Neural crest cell (in vitro differentiated cells): ENCODE measurements around the gene KIAA1328. TPM values are rescaled to one million over a fixed set of nuclear protein-coding genes. Genes with fewer than 3 reads are reported as not detected.
A peak's percentile ranks its signal among the peaks of the same experiment; 100 is the strongest.

Experiments used
- DNase-seq: peaks from one replicate; pipeline ENCODE4 v3.0.0; 2021; ENCODE audit warnings: low read depth, mixed read lengths, low spot score
- H3K27ac Mint-ChIP-seq: one replicate; pipeline ENCODE4 v1.8.0; 2021; ENCODE audit warnings: mild to moderate bottlenecking, mixed read lengths; ENCODE audit not compliant: unreplicated experiment
- H3K27me3 Mint-ChIP-seq: 2 replicates; pipeline ENCODE4 v1.8.0; 2021; ENCODE audit warnings: low read depth, mild to moderate bottlenecking, mixed read lengths
- H3K36me3 Mint-ChIP-seq: 2 replicates; pipeline ENCODE4 v1.8.0; 2021; ENCODE audit warnings: low read depth, mild to moderate bottlenecking, mixed read lengths
- H3K4me1 Mint-ChIP-seq: 2 replicates; pipeline ENCODE4 v1.8.0; 2021; ENCODE audit warnings: mixed read lengths
- H3K4me3 Mint-ChIP-seq: one replicate; pipeline ENCODE4 v1.8.0; 2021; ENCODE audit warnings: mild to moderate bottlenecking, mixed read lengths
- H3K9me3 Mint-ChIP-seq: 2 replicates; pipeline ENCODE4 v1.8.0; 2021; ENCODE audit warnings: mixed read lengths
- total RNA-seq: library from RNA; stranded (reverse); gene quantifications from 2 replicates; pipeline ENCODE4 v1.2.1, GENCODE V29; 2021
- TF ChIP-seq, protein P1 (sequence below): fragments of 200-600 bp; sonication (generic); conservative IDR thresholded peaks from 2 replicates; pipeline ENCODE4 v1.5.0; 2021; ENCODE audit warnings: antibody characterized with exemption, mild to moderate bottlenecking

The KIAA1328 gene
- total RNA-seq, 1 donor from 2014 or later: 12.3 TPM

DNA sequence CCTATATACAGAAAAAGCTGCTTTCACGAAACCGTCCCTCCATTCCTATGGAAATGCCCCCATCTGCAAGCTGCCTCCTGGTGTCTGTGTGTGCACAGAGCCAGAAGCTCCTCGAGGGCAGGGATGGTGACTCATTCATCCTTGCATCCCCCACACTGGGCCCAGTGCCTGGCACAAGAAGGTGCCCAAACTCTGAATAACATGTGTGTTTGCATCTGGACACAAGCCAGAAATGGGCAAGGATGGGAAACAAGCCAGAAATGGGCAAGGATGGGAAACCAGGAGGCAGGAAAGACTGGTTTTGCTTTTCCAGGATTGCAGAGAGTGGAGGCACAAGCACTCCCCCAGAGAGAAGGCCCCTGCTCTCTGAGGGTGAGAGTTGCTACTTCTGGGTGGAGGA, 422.8 kb downstream of the KIAA1328 start:
- peaks cover 5% of the 10 kb centered on the region for H3K4me1 Mint-ChIP-seq
- DNase-seq: no peak
- peaks cover 45% of the 10 kb centered on the region for H3K27me3 Mint-ChIP-seq
- TF ChIP-seq, protein P1, sequence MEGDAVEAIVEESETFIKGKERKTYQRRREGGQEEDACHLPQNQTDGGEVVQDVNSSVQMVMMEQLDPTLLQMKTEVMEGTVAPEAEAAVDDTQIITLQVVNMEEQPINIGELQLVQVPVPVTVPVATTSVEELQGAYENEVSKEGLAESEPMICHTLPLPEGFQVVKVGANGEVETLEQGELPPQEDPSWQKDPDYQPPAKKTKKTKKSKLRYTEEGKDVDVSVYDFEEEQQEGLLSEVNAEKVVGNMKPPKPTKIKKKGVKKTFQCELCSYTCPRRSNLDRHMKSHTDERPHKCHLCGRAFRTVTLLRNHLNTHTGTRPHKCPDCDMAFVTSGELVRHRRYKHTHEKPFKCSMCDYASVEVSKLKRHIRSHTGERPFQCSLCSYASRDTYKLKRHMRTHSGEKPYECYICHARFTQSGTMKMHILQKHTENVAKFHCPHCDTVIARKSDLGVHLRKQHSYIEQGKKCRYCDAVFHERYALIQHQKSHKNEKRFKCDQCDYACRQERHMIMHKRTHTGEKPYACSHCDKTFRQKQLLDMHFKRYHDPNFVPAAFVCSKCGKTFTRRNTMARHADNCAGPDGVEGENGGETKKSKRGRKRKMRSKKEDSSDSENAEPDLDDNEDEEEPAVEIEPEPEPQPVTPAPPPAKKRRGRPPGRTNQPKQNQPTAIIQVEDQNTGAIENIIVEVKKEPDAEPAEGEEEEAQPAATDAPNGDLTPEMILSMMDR: no peak
- no peak overlapping the region for H3K27ac Mint-ChIP-seq
- H3K9me3 Mint-ChIP-seq: no peaks in the 10 kb centered on the region
- no peaks in the 10 kb centered on the region for H3K36me3 Mint-ChIP-seq
- peak overlapping the region; percentile 80 for H3K4me3 Mint-ChIP-seq

DNA sequence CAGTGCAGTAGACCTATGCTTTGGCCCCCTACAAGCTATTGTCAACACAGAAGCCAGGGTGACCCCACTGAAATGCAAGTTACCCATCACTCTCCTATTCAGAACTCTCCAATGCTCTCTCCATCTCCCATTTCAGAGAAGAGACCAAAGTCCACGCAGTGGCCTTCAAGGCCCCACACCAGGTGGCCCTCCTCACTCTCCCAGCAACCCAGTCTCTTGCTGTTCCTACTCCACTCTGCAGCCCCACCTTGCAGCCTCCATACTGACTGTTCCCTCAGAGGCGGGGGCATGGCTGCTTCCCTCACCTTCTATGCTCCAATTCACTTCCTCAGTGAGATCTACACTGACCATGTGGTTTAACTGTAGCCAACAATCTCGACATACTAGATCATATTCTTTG, 423.4 kb downstream of the KIAA1328 start:
- Mint-ChIP-seq H3K4me3 (peak overlapping the region; percentile 80), H3K27me3 (peaks cover 52% of the 10 kb centered on the region), H3K36me3 (no peaks in the 10 kb centered on the region), H3K9me3 (no peaks in the 10 kb centered on the region), H3K4me1 (peaks cover 5% of the 10 kb centered on the region), H3K27ac (no peak overlapping the region)
- DNase-seq: no peak
- TF ChIP-seq, protein P1: no peak

DNA sequence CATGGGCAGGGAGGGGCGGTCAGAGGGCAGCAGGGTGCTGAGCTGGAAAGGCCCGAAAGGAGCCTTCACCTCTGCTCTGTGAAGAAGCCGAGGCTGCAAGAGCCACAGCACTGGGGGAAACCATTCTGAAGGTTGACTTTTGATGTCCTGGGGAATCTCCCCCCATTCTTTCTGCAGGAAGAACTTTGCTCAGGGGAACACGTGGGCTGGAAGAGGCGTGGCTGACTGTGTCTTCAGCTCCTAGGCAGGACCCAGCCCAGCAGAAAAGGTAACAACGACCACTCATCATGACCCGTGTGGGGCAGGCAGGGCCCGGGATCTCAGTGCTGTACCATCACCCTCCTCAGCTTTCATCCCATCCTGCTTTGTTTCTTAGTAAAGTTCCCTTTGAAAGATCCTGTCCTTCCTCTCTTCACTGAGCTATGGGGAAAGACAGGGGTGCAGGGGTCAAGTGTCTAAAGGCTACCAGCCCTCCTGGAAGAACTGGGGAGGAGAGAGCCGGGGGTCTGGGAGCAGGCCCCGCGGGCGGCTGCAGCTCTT, 424.0 kb downstream of the KIAA1328 start:
- H3K36me3 Mint-ChIP-seq: no peaks in the 10 kb centered on the region
- peaks cover 5% of the 10 kb centered on the region for H3K4me1 Mint-ChIP-seq
- no peak overlapping the region for H3K27ac Mint-ChIP-seq
- no peak for DNase-seq
- peak overlapping the region; percentile 80 for H3K4me3 Mint-ChIP-seq
- H3K9me3 Mint-ChIP-seq: no peaks in the 10 kb centered on the region
- TF ChIP-seq, protein P1: no peak
- H3K27me3 Mint-ChIP-seq: peaks cover 58% of the 10 kb centered on the region

DNA sequence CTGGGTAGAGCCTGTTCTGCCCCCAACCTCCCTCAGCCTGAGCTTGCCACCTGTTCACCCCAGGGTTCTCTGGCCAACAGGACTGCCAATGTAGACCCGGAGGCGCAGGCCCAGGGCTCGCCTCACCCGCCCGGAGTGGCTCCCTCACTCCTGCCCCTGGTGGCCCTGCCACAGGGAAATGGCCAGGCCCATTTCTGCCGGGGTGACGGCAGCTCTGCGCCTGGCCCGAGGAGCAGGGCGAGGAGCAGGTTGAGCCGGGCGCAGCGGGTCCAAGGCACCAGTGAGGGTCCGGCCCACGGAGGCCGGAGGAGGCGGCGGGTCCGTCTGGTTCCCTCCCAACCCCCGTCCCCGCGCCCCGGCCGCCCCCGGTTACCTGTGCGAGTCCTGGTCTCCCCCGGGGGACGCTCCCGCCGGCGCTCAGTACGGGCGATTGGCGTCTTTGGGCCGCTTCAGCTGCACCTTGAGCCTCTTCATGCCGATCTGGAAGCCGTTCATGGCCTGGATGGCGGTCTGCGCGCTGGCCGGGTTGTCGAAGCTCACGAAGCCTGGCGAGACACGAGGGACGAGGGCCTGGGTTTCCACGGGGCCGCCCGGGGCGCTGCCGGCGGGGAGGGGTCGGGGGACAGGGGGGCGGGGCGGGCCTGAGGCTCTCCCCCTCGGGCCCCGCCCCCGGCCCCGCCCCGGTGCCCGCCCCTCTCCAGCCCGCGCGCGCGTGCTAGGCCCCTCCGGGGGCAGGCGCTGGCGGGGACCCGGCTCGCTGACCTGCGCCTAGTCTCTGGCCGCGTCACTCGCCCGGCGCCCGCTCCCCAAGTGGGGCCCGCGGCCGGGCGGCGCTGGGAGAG, 424.7 kb downstream of the KIAA1328 start:
- Mint-ChIP-seq H3K4me1 (peaks cover 5% of the 10 kb centered on the region), H3K27me3 (peaks cover 64% of the 10 kb centered on the region)

DNA sequence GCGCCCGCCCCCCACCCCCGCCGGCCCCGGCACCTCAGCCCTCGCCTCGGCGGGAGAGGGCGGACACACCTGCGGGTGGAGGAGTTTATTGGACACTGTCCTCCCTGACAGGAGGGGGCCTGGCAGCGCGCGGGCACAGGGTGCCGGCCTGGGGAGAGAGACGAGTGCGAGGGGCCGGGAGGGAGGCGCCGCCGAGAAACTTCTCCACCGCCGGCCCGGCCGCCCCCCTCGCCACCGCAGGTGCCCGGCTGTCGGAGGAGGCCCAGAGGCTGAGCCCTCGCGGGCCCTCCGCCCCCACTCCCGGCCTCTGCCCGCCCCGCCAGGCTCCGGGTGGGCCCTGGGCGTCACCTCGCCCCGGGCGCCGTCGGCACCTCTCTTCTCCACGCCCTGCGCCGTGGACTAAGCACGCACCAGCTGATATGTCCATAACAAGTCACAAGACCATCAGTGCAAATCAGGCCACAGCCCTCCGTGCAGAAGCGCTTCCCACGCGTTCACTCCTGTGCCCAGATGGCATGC, 425.4 kb downstream of the KIAA1328 start:
- no peaks in the 10 kb centered on the region for H3K9me3 Mint-ChIP-seq
- TF ChIP-seq, protein P1: no peak
- H3K27ac Mint-ChIP-seq: peak overlapping the region; percentile 62
- no peaks in the 10 kb centered on the region for H3K36me3 Mint-ChIP-seq
- peaks cover 67% of the 10 kb centered on the region for H3K27me3 Mint-ChIP-seq
- peak; percentile 5 for DNase-seq
- H3K4me3 Mint-ChIP-seq: peak overlapping the region; percentile 82
- peaks cover 5% of the 10 kb centered on the region for H3K4me1 Mint-ChIP-seq

More for the DNA sequence above, 424.7 kb downstream of the KIAA1328 start:
- Mint-ChIP-seq H3K4me3 (no peak overlapping the region), H3K27ac (no peak overlapping the region), H3K9me3 (no peaks in the 10 kb centered on the region), H3K36me3 (no peaks in the 10 kb centered on the region)
- DNase-seq: peak; percentile 43
- TF ChIP-seq, protein P1: no peak
